H9 (cell line): ENCODE data around the gene SPAG4. TPM values are rescaled to one million over a fixed set of nuclear protein-coding genes. Genes with fewer than 3 reads are reported as not detected.

Experiments used
- DNase-seq: peaks from one replicate; pipeline ENCODE4 v3.0.0-alpha.2; 2017
- H2AFZ ChIP-seq: one replicate; pipeline ENCODE4 v1.6.1; 2013; ENCODE audit warnings: mild to moderate bottlenecking, low read length, control low read depth, moderate library complexity
- H2AK5ac ChIP-seq: 2 replicates; pipeline ENCODE4 v1.6.1; 2013; ENCODE audit warnings: low read length, control low read depth, mixed read lengths; ENCODE audit not compliant: insufficient read length
- H2BK120ac ChIP-seq: one replicate; pipeline ENCODE4 v1.6.1; 2013; ENCODE audit warnings: low read depth, mild to moderate bottlenecking, low read length, control low read depth, inconsistent platforms; ENCODE audit not compliant: poor library complexity, severe bottlenecking
- H2BK12ac ChIP-seq: 2 replicates; pipeline ENCODE4 v1.6.1; 2013; ENCODE audit warnings: low read length, control low read depth, mixed read lengths, low read depth; ENCODE audit not compliant: insufficient read length
- H2BK15ac ChIP-seq: 2 replicates; pipeline ENCODE4 v1.6.1; 2013; ENCODE audit warnings: low read depth, low read length, control low read depth
- H2BK20ac ChIP-seq: one replicate; pipeline ENCODE4 v1.6.1; 2013; ENCODE audit warnings: low read depth, mild to moderate bottlenecking, low read length, control low read depth, inconsistent platforms; ENCODE audit not compliant: poor library complexity, severe bottlenecking
- H2BK5ac ChIP-seq: 2 replicates; pipeline ENCODE4 v1.6.1; 2013; ENCODE audit warnings: low read length, control low read depth, mixed read lengths; ENCODE audit not compliant: insufficient read length
- H3K14ac ChIP-seq: 2 replicates; pipeline ENCODE4 v1.6.1; 2013; ENCODE audit warnings: low read length, control low read depth; ENCODE audit not compliant: insufficient read depth
- H3K18ac ChIP-seq: 2 replicates; pipeline ENCODE4 v1.6.1; 2013; ENCODE audit warnings: low read depth, mild to moderate bottlenecking, mixed read lengths, low read length, control low read depth; ENCODE audit not compliant: insufficient read length
- H3K23ac ChIP-seq: 2 replicates; pipeline ENCODE4 v1.6.1; 2013; ENCODE audit warnings: low read length, control low read depth, mixed read lengths, low read depth; ENCODE audit not compliant: insufficient read length
- H3K23me2 ChIP-seq: 2 replicates; pipeline ENCODE4 v1.6.1; 2013; ENCODE audit warnings: low read depth, mild to moderate bottlenecking, mixed read lengths, low read length, control low read depth; ENCODE audit not compliant: insufficient read length, poor library complexity, severe bottlenecking
- H3K27ac ChIP-seq: 2 replicates; pipeline ENCODE4 v1.5.1; 2013; ENCODE audit warnings: low read length, control low read depth, mixed read lengths, low read depth; ENCODE audit not compliant: insufficient read length
- H3K27me3 ChIP-seq: 2 replicates; pipeline ENCODE4 v1.6.1; 2013; ENCODE audit warnings: low read length, control low read depth, inconsistent platforms; ENCODE audit not compliant: insufficient read depth
- H3K4ac ChIP-seq: 2 replicates; pipeline ENCODE4 v1.6.1; 2013; ENCODE audit warnings: low read depth, mild to moderate bottlenecking, control low read depth, inconsistent platforms, low read length, moderate library complexity
- H3K4me1 ChIP-seq: 2 replicates; pipeline ENCODE4 v1.6.1; 2013; ENCODE audit warnings: low read length, control low read depth, inconsistent platforms; ENCODE audit not compliant: insufficient read depth
- H3K4me2 ChIP-seq: 2 replicates; pipeline ENCODE4 v1.6.1; 2013; ENCODE audit warnings: low read length, control low read depth, mixed read lengths; ENCODE audit not compliant: insufficient read length, insufficient read depth
- H3K56ac ChIP-seq: 2 replicates; pipeline ENCODE4 v1.6.1; 2013; ENCODE audit warnings: low read depth, mild to moderate bottlenecking, mixed read lengths, low read length, control low read depth; ENCODE audit not compliant: insufficient read length
- H3K79me1 ChIP-seq: 2 replicates; pipeline ENCODE4 v1.6.1; 2013; ENCODE audit warnings: low read depth, mild to moderate bottlenecking, moderate library complexity, low read length, control low read depth, inconsistent platforms; ENCODE audit not compliant: insufficient read depth, poor library complexity, severe bottlenecking
- H3K79me2 ChIP-seq: 2 replicates; pipeline ENCODE4 v1.6.1; 2013; ENCODE audit warnings: low read length, control low read depth, inconsistent platforms; ENCODE audit not compliant: insufficient read depth
- H3K9ac ChIP-seq: 2 replicates; pipeline ENCODE4 v1.6.1; 2013; ENCODE audit warnings: low read length, control low read depth, mixed read lengths; ENCODE audit not compliant: insufficient read length; ENCODE audit errors: extremely low read depth
- H3K9me3 ChIP-seq: one replicate; pipeline ENCODE4 v1.6.1; 2013; ENCODE audit warnings: low read depth, low read length, inconsistent platforms; ENCODE audit not compliant: control insufficient read depth
- H3T11ph ChIP-seq: one replicate; pipeline ENCODE4 v1.6.1; 2013; ENCODE audit warnings: mild to moderate bottlenecking, low read length, control low read depth, inconsistent platforms
- H4K20me1 ChIP-seq: one replicate; pipeline ENCODE4 v1.6.1; 2013; ENCODE audit not compliant: control insufficient read depth, insufficient read length, insufficient read depth
- H4K5ac ChIP-seq: 2 replicates; pipeline ENCODE4 v1.6.1; 2013; ENCODE audit warnings: low read depth, mild to moderate bottlenecking, mixed read lengths, low read length, control low read depth; ENCODE audit not compliant: insufficient read length
- H4K8ac ChIP-seq: replicated peaks from 2 replicates; pipeline ENCODE4 v1.6.1; 2013; ENCODE audit warnings: low read length, control low read depth, mixed read lengths, low read depth; ENCODE audit not compliant: insufficient read length
- H4K91ac ChIP-seq: 2 replicates; pipeline ENCODE4 v1.6.1; 2013; ENCODE audit warnings: low read depth, mild to moderate bottlenecking, moderate library complexity, mixed read lengths, low read length, control low read depth; ENCODE audit not compliant: insufficient read length
- H3K27ac Mint-ChIP-seq, 3 experiments: 2 replicates in 2 of 3; 3 replicates in 1 of 3; pipeline ENCODE4 v1.8.0; 2020 to 2021; ENCODE audit warnings: mixed read lengths in 3 of 3, mild to moderate bottlenecking in 1 of 3, moderate library complexity in 1 of 3
- H3K27me3 Mint-ChIP-seq: 2 replicates; pipeline ENCODE4 v1.8.0; 2021; ENCODE audit warnings: low read depth, mild to moderate bottlenecking, moderate library complexity, mixed read lengths
- H3K36me3 Mint-ChIP-seq, 3 experiments: 2 replicates in 2 of 3; 3 replicates in 1 of 3; pipeline ENCODE4 v1.8.0; 2020 to 2021; ENCODE audit warnings: low read depth in 3 of 3, mixed read lengths in 3 of 3; ENCODE audit not compliant: insufficient read depth in 1 of 3
- H3K4me1 Mint-ChIP-seq, 2 experiments: 2 replicates each; pipeline ENCODE4 v1.8.0; 2020; ENCODE audit warnings: mixed read lengths in 2 of 2
- H3K4me3 Mint-ChIP-seq, 2 experiments: 2 replicates in 1 of 2; 3 replicates in 1 of 2; pipeline ENCODE4 v1.8.0; 2020 to 2021; ENCODE audit warnings: mild to moderate bottlenecking in 2 of 2, mixed read lengths in 2 of 2, moderate library complexity in 1 of 2
- H3K9me3 Mint-ChIP-seq, 2 experiments: 2 replicates in 1 of 2; 3 replicates in 1 of 2; pipeline ENCODE4 v1.8.0; 2020; ENCODE audit warnings: mild to moderate bottlenecking in 2 of 2, mixed read lengths in 2 of 2, moderate library complexity in 1 of 2
- WGBS: extraction: QIAGEN DNeasy Blood & Tissue Kit; methylation state at CpG from one replicate; pipeline ENCODE4 v1.1.7; 2013; ENCODE audit warnings: missing lambda C conversion rate, low lambda C conversion rate, mixed read lengths; ENCODE audit not compliant: insufficient read length; ENCODE audit errors: extremely low coverage; 5-methylcytosine and 5-hydroxymethylcytosine counted together
- total RNA-seq: library from RNA; stranded (reverse); gene quantifications from 2 replicates; pipeline ENCODE4 v1.2.1, GENCODE V29; 2021
- TF ChIP-seq, protein P1 (sequence below): fragments of 200-600 bp; sonication (generic); conservative IDR thresholded peaks from 3 replicates; pipeline ENCODE4 v1.8.0; 2021; ENCODE audit warnings: antibody characterized with exemption, mild to moderate bottlenecking

SPAG4 gene
- total RNA-seq, 1 experiment from 2014 or later: 4.9 TPM

DNA sequence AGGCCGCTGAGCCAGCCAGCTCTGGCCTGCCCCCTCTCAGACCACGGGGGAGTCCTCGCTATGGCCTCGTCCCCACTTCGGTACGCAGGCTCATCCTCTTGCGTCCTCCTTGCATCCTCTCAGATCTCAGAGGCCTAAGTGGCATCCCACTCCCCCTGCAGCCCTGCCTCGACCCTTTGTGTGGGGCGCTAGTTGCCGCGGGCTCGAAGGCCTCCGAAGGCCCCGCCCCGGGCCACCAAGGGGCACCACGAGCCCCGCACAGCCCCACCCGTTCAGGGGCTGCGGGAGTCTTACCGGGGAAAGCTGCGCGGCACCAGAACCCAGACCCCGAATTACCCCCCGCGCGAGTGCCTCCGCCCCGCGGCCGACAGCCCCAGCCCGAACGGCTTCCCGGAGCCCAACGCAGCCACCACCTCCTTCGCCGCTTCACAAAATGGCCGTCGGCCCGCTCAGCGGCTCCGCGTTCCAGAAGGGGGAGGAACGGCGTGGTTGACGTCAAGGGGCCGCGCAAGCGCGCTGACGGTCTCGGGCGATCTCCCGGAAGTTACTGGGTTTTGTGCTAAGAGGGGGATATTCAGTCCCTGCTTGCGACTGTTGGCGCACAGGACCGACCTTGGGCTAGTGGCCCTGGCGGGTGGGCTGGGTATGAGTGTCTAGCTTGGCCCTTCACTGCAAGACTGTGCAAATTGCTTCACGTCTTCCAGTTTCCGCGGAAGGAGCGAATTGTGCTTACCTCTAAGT is 49.0 kb downstream of the SPAG4 start, which contains the start of the genes CPNE1 and RBM12:
TSS of gene CPNE1 (minus strand) at position 435 of the 741 bp plus-strand sequence. CDS start 31,977 bp downstream, outside the sequence.
TSS of gene RBM12 (minus strand) at position 435 of the 741 bp plus-strand sequence. CDS start 9,578 bp downstream, outside the sequence.
- Histone ChIP-seq H2BK120ac (no peak within 1 kb of the TSS), H3K79me1 (no peaks in the 10 kb centered on the region), H2BK15ac (no peak within 1 kb of the TSS), H3K14ac (peak within 1 kb of the TSS; percentile 98), H3K23ac (no peak within 1 kb of the TSS), H2BK20ac (no peak within 1 kb of the TSS), H3K79me2 (peaks cover 46% of the 10 kb centered on the region), H3K56ac (peak within 1 kb of the TSS; percentile 53), H3K9me3 (no peaks in the 10 kb centered on the region), H2AK5ac (no peak within 1 kb of the TSS), H3K18ac (peak within 1 kb of the TSS; percentile 96), H4K5ac (peak within 1 kb of the TSS; percentile 77), H2BK12ac (no peak within 1 kb of the TSS), H3K4ac (peak within 1 kb of the TSS; percentile 4; the same call in 1 of the 2 replicates), H3K27ac (peak within 1 kb of the TSS; percentile 56), H3K4me1 (no peaks in the 10 kb centered on the region; the same call in 1 of the 2 replicates), H2AFZ (no peak within 1 kb of the TSS), H3T11ph (no peak within 1 kb of the TSS), H4K20me1 (no peaks in the 10 kb centered on the region), H4K91ac (peak within 1 kb of the TSS; percentile 21), H3K23me2 (peaks cover 9% of the 10 kb centered on the region), H3K9ac (peak within 1 kb of the TSS; percentile 98), H3K27me3 (no peaks in the 10 kb centered on the region), H2BK5ac (peak within 1 kb of the TSS; percentile 37), H4K8ac (no peak within 1 kb of the TSS), H3K4me2 (peak within 1 kb of the TSS; percentile 88)
- peaks cover 9 to 14% (median 13%) of the 10 kb centered on the region in 3 experiments; a peak in 6 of 7 replicates for H3K36me3 Mint-ChIP-seq
- no peaks in the 10 kb centered on the region for H3K27me3 Mint-ChIP-seq
- peak; percentile 95 for DNase-seq
- peak within 1 kb of the TSS; percentile 99 to 100 (median 99) for H3K27ac Mint-ChIP-seq
- WGBS: no CpG with 5 or more reads among the region's 61 CpGs
- peaks cover 38% of the 10 kb centered on the region in 2 experiments for H3K4me1 Mint-ChIP-seq
- no peaks in the 10 kb centered on the region; a peak in 2 of 5 replicates for H3K9me3 Mint-ChIP-seq
- peak within 1 kb of the TSS; percentile 96 to 99 for H3K4me3 Mint-ChIP-seq
- TF ChIP-seq, protein P1, sequence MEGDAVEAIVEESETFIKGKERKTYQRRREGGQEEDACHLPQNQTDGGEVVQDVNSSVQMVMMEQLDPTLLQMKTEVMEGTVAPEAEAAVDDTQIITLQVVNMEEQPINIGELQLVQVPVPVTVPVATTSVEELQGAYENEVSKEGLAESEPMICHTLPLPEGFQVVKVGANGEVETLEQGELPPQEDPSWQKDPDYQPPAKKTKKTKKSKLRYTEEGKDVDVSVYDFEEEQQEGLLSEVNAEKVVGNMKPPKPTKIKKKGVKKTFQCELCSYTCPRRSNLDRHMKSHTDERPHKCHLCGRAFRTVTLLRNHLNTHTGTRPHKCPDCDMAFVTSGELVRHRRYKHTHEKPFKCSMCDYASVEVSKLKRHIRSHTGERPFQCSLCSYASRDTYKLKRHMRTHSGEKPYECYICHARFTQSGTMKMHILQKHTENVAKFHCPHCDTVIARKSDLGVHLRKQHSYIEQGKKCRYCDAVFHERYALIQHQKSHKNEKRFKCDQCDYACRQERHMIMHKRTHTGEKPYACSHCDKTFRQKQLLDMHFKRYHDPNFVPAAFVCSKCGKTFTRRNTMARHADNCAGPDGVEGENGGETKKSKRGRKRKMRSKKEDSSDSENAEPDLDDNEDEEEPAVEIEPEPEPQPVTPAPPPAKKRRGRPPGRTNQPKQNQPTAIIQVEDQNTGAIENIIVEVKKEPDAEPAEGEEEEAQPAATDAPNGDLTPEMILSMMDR: no peak
